ENCODE data around the gene COPZ2. TPM values are rescaled to one million over a fixed set of nuclear protein-coding genes. Genes with fewer than 3 reads are reported as not detected.

COPZ2 gene
- total and polyA plus RNA-seq, 9 of the 15 experiments (the other 6 are each of a cell fraction or from before 2014, with no cell fraction given) = 0.22 to 0.49 TPM; not detected in 7

DNA sequence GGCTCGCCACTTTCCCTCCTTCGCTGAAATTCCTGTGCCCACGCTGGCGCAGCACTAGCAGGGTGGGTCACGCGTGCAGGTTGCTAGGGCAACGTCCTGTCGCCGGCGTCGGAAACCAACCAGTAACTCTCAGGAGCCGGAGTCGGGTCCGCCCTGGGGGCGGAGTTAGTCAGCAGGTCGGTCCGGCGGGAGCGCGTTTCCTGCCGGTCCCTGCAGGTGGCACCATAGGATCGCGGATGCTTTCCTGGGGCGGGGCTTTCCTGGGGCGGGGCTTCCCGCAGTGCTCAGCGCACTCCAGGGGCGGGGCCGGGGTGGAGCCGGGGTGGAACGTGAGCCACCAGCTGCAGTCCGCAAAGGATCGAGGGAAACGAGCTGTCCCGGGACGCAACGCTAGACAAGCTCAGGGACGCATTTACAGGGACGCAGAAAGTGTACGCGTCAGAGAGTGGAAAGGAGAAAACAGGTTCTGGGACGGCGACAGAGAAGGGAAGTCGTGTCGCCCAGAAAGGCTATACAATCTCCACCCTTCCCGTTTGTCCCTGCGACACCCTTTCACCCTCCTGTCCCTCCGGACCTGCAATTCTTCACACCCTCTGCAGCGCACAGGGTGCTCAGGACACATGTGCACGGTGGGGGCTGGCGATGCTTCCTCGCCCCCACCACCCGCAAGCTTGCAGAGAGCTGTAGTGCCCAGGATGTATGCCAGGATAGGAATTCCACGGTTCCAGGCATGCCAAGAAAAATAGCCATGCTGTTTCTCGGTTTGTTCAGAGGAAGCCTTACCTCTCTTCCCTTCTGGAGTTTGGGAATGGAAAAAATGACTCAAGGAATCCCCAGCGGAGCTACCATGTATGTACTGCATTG lies 12.3 kb downstream of the COPZ2 start (continued):
- TF ChIP-seq, protein P1, sequence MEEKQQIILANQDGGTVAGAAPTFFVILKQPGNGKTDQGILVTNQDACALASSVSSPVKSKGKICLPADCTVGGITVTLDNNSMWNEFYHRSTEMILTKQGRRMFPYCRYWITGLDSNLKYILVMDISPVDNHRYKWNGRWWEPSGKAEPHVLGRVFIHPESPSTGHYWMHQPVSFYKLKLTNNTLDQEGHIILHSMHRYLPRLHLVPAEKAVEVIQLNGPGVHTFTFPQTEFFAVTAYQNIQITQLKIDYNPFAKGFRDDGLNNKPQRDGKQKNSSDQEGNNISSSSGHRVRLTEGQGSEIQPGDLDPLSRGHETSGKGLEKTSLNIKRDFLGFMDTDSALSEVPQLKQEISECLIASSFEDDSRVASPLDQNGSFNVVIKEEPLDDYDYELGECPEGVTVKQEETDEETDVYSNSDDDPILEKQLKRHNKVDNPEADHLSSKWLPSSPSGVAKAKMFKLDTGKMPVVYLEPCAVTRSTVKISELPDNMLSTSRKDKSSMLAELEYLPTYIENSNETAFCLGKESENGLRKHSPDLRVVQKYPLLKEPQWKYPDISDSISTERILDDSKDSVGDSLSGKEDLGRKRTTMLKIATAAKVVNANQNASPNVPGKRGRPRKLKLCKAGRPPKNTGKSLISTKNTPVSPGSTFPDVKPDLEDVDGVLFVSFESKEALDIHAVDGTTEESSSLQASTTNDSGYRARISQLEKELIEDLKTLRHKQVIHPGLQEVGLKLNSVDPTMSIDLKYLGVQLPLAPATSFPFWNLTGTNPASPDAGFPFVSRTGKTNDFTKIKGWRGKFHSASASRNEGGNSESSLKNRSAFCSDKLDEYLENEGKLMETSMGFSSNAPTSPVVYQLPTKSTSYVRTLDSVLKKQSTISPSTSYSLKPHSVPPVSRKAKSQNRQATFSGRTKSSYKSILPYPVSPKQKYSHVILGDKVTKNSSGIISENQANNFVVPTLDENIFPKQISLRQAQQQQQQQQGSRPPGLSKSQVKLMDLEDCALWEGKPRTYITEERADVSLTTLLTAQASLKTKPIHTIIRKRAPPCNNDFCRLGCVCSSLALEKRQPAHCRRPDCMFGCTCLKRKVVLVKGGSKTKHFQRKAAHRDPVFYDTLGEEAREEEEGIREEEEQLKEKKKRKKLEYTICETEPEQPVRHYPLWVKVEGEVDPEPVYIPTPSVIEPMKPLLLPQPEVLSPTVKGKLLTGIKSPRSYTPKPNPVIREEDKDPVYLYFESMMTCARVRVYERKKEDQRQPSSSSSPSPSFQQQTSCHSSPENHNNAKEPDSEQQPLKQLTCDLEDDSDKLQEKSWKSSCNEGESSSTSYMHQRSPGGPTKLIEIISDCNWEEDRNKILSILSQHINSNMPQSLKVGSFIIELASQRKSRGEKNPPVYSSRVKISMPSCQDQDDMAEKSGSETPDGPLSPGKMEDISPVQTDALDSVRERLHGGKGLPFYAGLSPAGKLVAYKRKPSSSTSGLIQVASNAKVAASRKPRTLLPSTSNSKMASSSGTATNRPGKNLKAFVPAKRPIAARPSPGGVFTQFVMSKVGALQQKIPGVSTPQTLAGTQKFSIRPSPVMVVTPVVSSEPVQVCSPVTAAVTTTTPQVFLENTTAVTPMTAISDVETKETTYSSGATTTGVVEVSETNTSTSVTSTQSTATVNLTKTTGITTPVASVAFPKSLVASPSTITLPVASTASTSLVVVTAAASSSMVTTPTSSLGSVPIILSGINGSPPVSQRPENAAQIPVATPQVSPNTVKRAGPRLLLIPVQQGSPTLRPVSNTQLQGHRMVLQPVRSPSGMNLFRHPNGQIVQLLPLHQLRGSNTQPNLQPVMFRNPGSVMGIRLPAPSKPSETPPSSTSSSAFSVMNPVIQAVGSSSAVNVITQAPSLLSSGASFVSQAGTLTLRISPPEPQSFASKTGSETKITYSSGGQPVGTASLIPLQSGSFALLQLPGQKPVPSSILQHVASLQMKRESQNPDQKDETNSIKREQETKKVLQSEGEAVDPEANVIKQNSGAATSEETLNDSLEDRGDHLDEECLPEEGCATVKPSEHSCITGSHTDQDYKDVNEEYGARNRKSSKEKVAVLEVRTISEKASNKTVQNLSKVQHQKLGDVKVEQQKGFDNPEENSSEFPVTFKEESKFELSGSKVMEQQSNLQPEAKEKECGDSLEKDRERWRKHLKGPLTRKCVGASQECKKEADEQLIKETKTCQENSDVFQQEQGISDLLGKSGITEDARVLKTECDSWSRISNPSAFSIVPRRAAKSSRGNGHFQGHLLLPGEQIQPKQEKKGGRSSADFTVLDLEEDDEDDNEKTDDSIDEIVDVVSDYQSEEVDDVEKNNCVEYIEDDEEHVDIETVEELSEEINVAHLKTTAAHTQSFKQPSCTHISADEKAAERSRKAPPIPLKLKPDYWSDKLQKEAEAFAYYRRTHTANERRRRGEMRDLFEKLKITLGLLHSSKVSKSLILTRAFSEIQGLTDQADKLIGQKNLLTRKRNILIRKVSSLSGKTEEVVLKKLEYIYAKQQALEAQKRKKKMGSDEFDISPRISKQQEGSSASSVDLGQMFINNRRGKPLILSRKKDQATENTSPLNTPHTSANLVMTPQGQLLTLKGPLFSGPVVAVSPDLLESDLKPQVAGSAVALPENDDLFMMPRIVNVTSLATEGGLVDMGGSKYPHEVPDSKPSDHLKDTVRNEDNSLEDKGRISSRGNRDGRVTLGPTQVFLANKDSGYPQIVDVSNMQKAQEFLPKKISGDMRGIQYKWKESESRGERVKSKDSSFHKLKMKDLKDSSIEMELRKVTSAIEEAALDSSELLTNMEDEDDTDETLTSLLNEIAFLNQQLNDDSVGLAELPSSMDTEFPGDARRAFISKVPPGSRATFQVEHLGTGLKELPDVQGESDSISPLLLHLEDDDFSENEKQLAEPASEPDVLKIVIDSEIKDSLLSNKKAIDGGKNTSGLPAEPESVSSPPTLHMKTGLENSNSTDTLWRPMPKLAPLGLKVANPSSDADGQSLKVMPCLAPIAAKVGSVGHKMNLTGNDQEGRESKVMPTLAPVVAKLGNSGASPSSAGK (IDR thresholded peaks at IDR 0.05) = peak; percentile 91
- TF ChIP-seq, protein P2, sequence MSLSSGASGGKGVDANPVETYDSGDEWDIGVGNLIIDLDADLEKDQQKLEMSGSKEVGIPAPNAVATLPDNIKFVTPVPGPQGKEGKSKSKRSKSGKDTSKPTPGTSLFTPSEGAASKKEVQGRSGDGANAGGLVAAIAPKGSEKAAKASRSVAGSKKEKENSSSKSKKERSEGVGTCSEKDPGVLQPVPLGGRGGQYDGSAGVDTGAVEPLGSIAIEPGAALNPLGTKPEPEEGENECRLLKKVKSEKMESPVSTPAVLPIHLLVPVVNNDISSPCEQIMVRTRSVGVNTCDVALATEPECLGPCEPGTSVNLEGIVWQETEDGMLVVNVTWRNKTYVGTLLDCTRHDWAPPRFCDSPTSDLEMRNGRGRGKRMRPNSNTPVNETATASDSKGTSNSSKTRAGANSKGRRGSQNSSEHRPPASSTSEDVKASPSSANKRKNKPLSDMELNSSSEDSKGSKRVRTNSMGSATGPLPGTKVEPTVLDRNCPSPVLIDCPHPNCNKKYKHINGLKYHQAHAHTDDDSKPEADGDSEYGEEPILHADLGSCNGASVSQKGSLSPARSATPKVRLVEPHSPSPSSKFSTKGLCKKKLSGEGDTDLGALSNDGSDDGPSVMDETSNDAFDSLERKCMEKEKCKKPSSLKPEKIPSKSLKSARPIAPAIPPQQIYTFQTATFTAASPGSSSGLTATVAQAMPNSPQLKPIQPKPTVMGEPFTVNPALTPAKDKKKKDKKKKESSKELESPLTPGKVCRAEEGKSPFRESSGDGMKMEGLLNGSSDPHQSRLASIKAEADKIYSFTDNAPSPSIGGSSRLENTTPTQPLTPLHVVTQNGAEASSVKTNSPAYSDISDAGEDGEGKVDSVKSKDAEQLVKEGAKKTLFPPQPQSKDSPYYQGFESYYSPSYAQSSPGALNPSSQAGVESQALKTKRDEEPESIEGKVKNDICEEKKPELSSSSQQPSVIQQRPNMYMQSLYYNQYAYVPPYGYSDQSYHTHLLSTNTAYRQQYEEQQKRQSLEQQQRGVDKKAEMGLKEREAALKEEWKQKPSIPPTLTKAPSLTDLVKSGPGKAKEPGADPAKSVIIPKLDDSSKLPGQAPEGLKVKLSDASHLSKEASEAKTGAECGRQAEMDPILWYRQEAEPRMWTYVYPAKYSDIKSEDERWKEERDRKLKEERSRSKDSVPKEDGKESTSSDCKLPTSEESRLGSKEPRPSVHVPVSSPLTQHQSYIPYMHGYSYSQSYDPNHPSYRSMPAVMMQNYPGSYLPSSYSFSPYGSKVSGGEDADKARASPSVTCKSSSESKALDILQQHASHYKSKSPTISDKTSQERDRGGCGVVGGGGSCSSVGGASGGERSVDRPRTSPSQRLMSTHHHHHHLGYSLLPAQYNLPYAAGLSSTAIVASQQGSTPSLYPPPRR (CRISPR knock-in tag; IDR thresholded peaks at IDR 0.05; ENCODE audit: borderline replicate concordance) = no peak
- no peak for TF ChIP-seq HDAC8 (tag; IDR thresholded peaks at IDR 0.05)
- no peak for TF ChIP-seq ZBTB8A (IDR thresholded peaks at IDR 0.05; ENCODE audit: partially characterized antibody)
- TF ChIP-seq ZNF778 (CRISPR knock-in tag; IDR thresholded peaks at IDR 0.05) = no peak
- TF ChIP-seq, protein P3, sequence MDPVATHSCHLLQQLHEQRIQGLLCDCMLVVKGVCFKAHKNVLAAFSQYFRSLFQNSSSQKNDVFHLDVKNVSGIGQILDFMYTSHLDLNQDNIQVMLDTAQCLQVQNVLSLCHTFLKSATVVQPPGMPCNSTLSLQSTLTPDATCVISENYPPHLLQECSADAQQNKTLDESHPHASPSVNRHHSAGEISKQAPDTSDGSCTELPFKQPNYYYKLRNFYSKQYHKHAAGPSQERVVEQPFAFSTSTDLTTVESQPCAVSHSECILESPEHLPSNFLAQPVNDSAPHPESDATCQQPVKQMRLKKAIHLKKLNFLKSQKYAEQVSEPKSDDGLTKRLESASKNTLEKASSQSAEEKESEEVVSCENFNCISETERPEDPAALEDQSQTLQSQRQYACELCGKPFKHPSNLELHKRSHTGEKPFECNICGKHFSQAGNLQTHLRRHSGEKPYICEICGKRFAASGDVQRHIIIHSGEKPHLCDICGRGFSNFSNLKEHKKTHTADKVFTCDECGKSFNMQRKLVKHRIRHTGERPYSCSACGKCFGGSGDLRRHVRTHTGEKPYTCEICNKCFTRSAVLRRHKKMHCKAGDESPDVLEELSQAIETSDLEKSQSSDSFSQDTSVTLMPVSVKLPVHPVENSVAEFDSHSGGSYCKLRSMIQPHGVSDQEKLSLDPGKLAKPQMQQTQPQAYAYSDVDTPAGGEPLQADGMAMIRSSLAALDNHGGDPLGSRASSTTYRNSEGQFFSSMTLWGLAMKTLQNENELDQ (CRISPR knock-in tag; IDR thresholded peaks at IDR 0.05; ENCODE audit: borderline replicate concordance) = no peak

All from K562 (cell line).